HL-60 (cell line): ENCODE data around the gene EXOC4.

Source experiments
- GABPA ChIP-seq: IDR thresholded peaks from 2 replicates; pipeline ENCODE4 v1.6.1; 2012; ENCODE audit warnings: low read depth
- POLR2AphosphoS5 ChIP-seq: IDR thresholded peaks from 2 replicates; pipeline ENCODE4 v1.6.1; 2012; ENCODE audit warnings: low read depth
- SPI1 ChIP-seq: IDR thresholded peaks from 2 replicates; pipeline ENCODE4 v1.6.1; 2012; ENCODE audit warnings: low read depth, mild to moderate bottlenecking, borderline replicate concordance
- TF ChIP-seq, protein P1 (sequence below): IDR thresholded peaks from one replicate; pipeline ENCODE4 v1.5.1; 2011; ENCODE audit warnings: low read length, control low read depth, inconsistent platforms; ENCODE audit not compliant: insufficient read depth
- TF ChIP-seq, protein P2 (sequence below): IDR thresholded peaks from 2 replicates; pipeline ENCODE4 v1.6.1; 2012; ENCODE audit warnings: low read depth; ENCODE audit not compliant: insufficient replicate concordance

DNA sequence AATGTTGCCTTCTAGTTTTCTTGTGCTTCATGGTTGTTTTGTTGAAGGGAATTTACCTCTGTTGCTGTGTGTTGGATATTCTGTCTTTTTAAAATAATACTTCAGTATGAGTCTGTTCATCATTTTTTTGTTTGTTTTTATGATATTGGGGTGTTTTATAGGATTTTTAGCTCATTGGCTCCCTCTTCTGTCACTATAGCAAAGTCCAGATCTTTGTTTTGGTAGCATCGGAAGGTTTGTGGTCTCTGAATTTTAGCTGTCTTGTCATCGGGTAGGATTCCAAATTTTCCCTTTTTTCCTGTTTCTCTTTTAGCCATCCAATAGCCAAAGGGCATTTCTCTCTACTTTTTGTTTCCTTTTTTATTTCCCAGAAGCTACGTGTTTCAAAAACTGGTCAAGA is 91.4 kb downstream of the EXOC4 start:
- TF ChIP-seq, protein P1, sequence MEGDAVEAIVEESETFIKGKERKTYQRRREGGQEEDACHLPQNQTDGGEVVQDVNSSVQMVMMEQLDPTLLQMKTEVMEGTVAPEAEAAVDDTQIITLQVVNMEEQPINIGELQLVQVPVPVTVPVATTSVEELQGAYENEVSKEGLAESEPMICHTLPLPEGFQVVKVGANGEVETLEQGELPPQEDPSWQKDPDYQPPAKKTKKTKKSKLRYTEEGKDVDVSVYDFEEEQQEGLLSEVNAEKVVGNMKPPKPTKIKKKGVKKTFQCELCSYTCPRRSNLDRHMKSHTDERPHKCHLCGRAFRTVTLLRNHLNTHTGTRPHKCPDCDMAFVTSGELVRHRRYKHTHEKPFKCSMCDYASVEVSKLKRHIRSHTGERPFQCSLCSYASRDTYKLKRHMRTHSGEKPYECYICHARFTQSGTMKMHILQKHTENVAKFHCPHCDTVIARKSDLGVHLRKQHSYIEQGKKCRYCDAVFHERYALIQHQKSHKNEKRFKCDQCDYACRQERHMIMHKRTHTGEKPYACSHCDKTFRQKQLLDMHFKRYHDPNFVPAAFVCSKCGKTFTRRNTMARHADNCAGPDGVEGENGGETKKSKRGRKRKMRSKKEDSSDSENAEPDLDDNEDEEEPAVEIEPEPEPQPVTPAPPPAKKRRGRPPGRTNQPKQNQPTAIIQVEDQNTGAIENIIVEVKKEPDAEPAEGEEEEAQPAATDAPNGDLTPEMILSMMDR: no peak
- TF ChIP-seq SPI1 (no peak), POLR2AphosphoS5 (no peak), GABPA (no peak)
- TF ChIP-seq, protein P2, sequence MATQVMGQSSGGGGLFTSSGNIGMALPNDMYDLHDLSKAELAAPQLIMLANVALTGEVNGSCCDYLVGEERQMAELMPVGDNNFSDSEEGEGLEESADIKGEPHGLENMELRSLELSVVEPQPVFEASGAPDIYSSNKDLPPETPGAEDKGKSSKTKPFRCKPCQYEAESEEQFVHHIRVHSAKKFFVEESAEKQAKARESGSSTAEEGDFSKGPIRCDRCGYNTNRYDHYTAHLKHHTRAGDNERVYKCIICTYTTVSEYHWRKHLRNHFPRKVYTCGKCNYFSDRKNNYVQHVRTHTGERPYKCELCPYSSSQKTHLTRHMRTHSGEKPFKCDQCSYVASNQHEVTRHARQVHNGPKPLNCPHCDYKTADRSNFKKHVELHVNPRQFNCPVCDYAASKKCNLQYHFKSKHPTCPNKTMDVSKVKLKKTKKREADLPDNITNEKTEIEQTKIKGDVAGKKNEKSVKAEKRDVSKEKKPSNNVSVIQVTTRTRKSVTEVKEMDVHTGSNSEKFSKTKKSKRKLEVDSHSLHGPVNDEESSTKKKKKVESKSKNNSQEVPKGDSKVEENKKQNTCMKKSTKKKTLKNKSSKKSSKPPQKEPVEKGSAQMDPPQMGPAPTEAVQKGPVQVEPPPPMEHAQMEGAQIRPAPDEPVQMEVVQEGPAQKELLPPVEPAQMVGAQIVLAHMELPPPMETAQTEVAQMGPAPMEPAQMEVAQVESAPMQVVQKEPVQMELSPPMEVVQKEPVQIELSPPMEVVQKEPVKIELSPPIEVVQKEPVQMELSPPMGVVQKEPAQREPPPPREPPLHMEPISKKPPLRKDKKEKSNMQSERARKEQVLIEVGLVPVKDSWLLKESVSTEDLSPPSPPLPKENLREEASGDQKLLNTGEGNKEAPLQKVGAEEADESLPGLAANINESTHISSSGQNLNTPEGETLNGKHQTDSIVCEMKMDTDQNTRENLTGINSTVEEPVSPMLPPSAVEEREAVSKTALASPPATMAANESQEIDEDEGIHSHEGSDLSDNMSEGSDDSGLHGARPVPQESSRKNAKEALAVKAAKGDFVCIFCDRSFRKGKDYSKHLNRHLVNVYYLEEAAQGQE: no peak
